Activated naive CD4-positive, alpha-beta T cell treated with anti-CD3 and anti-CD28 coated beads, Interleukin-2, amount 50 U/mL, for 72 hours (primary cell): ENCODE data around the gene TTC13. TPM values are rescaled to one million over a fixed set of nuclear protein-coding genes. Genes with fewer than 3 reads are reported as not detected.

Experiments used
- ATAC-seq, 2 donors: fragments of 150-1000 bp; cut with Tn5 transposase; 2 replicates each; pipeline ENCODE4 v1.10.0; 2021; ENCODE audit warnings: mild to moderate bottlenecking in 2 of 2, moderate library complexity in 2 of 2
- DNase-seq, 2 donors: peaks; one replicate each; pipeline ENCODE4 v3.0.0; 2021 to 2022; ENCODE audit warnings: low spot score in 2 of 2
- H3K27ac Mint-ChIP-seq, 2 donors: one replicate each; pipeline ENCODE4 v1.8.0; 2022; ENCODE audit warnings: mild to moderate bottlenecking in 2 of 2, mixed read lengths in 2 of 2
- H3K36me3 Mint-ChIP-seq, 2 donors: one replicate each; pipeline ENCODE4 v1.8.0; 2022; ENCODE audit warnings: mixed read lengths in 2 of 2
- H3K9me3 Mint-ChIP-seq, 2 donors: one replicate each; pipeline ENCODE4 v1.8.0; 2022; ENCODE audit warnings: mixed read lengths in 2 of 2
- total RNA-seq, 2 donors: library from RNA; stranded (reverse); gene quantifications; one replicate each; pipeline ENCODE4 v1.2.3, GENCODE V29; 2022

Gene TTC13
- total RNA-seq, 2 donors from 2014 or later = 12.6 to 18.7 TPM

- DNase-seq (no peak), ATAC-seq (no peak)
- peaks cover 0 to 11% of the 10 kb centered on the region in 2 donors for H3K36me3 Mint-ChIP-seq
- peak overlapping the region in 1 of 2 donors; percentile 30 for H3K27ac Mint-ChIP-seq
- H3K9me3 Mint-ChIP-seq = no peaks in the 10 kb centered on the region
These were observed 72.9 kb downstream of the TTC13 start for GRCh38 chr1:230905733-230906132.

- no peak overlapping the region for H3K27ac Mint-ChIP-seq
- peaks cover 0 to 5% of the 10 kb centered on the region in 2 donors for H3K36me3 Mint-ChIP-seq
- DNase-seq (no peak), ATAC-seq (no peak)
- no peaks in the 10 kb centered on the region for H3K9me3 Mint-ChIP-seq
These were observed 76.2 kb downstream of the TTC13 start for GRCh38 chr1:230902349-230902923.

- Mint-ChIP-seq H3K9me3 (no peaks in the 10 kb centered on the region), H3K36me3 (peaks cover 0 to 5% of the 10 kb centered on the region in 2 donors), H3K27ac (no peak overlapping the region)
- DNase-seq (no peak), ATAC-seq (no peak)
These were observed 77.0 kb downstream of the TTC13 start for GRCh38 chr1:230901671-230902070.

- ATAC-seq = no peak
- H3K36me3 Mint-ChIP-seq = peaks cover 0 to 5% of the 10 kb centered on the region in 2 donors
- no peak for DNase-seq
- no peaks in the 10 kb centered on the region for H3K9me3 Mint-ChIP-seq
- no peak overlapping the region for H3K27ac Mint-ChIP-seq
These were observed 77.7 kb downstream of the TTC13 start for GRCh38 chr1:230900984-230901383.

GRCh38 chr1:230899841-230900251 lies 78.8 kb downstream of the TTC13 start:
- no peak for ATAC-seq
- H3K36me3 Mint-ChIP-seq = no peaks in the 10 kb centered on the region
- DNase-seq = no peak
- no peaks in the 10 kb centered on the region for H3K9me3 Mint-ChIP-seq
- H3K27ac Mint-ChIP-seq = no peak overlapping the region

GRCh38 chr1:230898748-230899147 lies 79.9 kb downstream of the TTC13 start:
- H3K36me3 Mint-ChIP-seq = no peaks in the 10 kb centered on the region
- H3K27ac Mint-ChIP-seq = peak overlapping the region in 1 of 2 donors; percentile 56
- no peak for DNase-seq
- no peak for ATAC-seq
- no peaks in the 10 kb centered on the region for H3K9me3 Mint-ChIP-seq

- Mint-ChIP-seq H3K9me3 (no peaks in the 10 kb centered on the region), H3K36me3 (no peaks in the 10 kb centered on the region), H3K27ac (no peak overlapping the region)
- no peak for ATAC-seq
- no peak for DNase-seq
These were observed 80.5 kb downstream of the TTC13 start for GRCh38 chr1:230898144-230898543.

GRCh38 chr1:230896779-230897178 lies 81.9 kb downstream of the TTC13 start:
- DNase-seq (no peak), ATAC-seq (no peak)
- H3K9me3 Mint-ChIP-seq = no peaks in the 10 kb centered on the region
- H3K27ac Mint-ChIP-seq = peak overlapping the region in 1 of 2 donors; percentile 44
- H3K36me3 Mint-ChIP-seq = no peaks in the 10 kb centered on the region

GRCh38 chr1:230895452-230895851 lies 83.2 kb downstream of the TTC13 start:
- Mint-ChIP-seq H3K27ac (no peak overlapping the region), H3K36me3 (no peaks in the 10 kb centered on the region), H3K9me3 (no peaks in the 10 kb centered on the region)
- DNase-seq = no peak
- no peak for ATAC-seq

GRCh38 chr1:230894664-230895063 lies 84.0 kb downstream of the TTC13 start:
- no peak for DNase-seq
- Mint-ChIP-seq H3K9me3 (no peaks in the 10 kb centered on the region), H3K36me3 (no peaks in the 10 kb centered on the region), H3K27ac (no peak overlapping the region)
- no peak for ATAC-seq

GRCh38 chr1:230894032-230894431 lies 84.6 kb downstream of the TTC13 start:
- DNase-seq (no peak), ATAC-seq (no peak)
- H3K9me3 Mint-ChIP-seq = no peaks in the 10 kb centered on the region
- no peak overlapping the region for H3K27ac Mint-ChIP-seq
- H3K36me3 Mint-ChIP-seq = no peaks in the 10 kb centered on the region

- no peaks in the 10 kb centered on the region for H3K36me3 Mint-ChIP-seq
- DNase-seq = no peak
- no peak overlapping the region for H3K27ac Mint-ChIP-seq
- H3K9me3 Mint-ChIP-seq = no peaks in the 10 kb centered on the region
- ATAC-seq = no peak
These were observed 86.6 kb downstream of the TTC13 start for GRCh38 chr1:230892018-230892491.

- Mint-ChIP-seq H3K9me3 (no peaks in the 10 kb centered on the region), H3K27ac (no peak overlapping the region), H3K36me3 (no peaks in the 10 kb centered on the region)
- ATAC-seq (no peak), DNase-seq (no peak)
These were observed 87.2 kb downstream of the TTC13 start for GRCh38 chr1:230891413-230891812.

GRCh38 chr1:230884646-230885045 lies 94.0 kb downstream of the TTC13 start:
- Mint-ChIP-seq H3K36me3 (peaks cover 0 to 4% of the 10 kb centered on the region in 2 donors), H3K27ac (no peak overlapping the region), H3K9me3 (no peaks in the 10 kb centered on the region)
- ATAC-seq = no peak
- DNase-seq = no peak

- peaks cover 0 to 4% of the 10 kb centered on the region in 2 donors for H3K36me3 Mint-ChIP-seq
- no peak overlapping the region for H3K27ac Mint-ChIP-seq
- ATAC-seq (no peak), DNase-seq (no peak)
- no peaks in the 10 kb centered on the region for H3K9me3 Mint-ChIP-seq
These were observed 94.7 kb downstream of the TTC13 start for GRCh38 chr1:230883967-230884366.

- DNase-seq (no peak), ATAC-seq (no peak)
- H3K27ac Mint-ChIP-seq = no peak overlapping the region
- no peaks in the 10 kb centered on the region for H3K9me3 Mint-ChIP-seq
- peaks cover 0 to 4% of the 10 kb centered on the region in 2 donors for H3K36me3 Mint-ChIP-seq
These were observed 98.9 kb downstream of the TTC13 start for GRCh38 chr1:230879778-230880177.

- H3K9me3 Mint-ChIP-seq = no peaks in the 10 kb centered on the region
- no peak overlapping the region for H3K27ac Mint-ChIP-seq
- DNase-seq = no peak
- ATAC-seq = no peak
- peaks cover 0 to 4% of the 10 kb centered on the region in 2 donors for H3K36me3 Mint-ChIP-seq
These were observed 100.1 kb downstream of the TTC13 start for GRCh38 chr1:230878591-230878990.

- no peak overlapping the region for H3K27ac Mint-ChIP-seq
- peaks cover 0 to 4% of the 10 kb centered on the region in 2 donors for H3K36me3 Mint-ChIP-seq
- no peak for ATAC-seq
These were observed 100.6 kb downstream of the TTC13 start for GRCh38 chr1:230877924-230878590.

More at GRCh38 chr1:230877924-230878590, 100.6 kb downstream of the TTC13 start:
- H3K9me3 Mint-ChIP-seq = no peaks in the 10 kb centered on the region
- DNase-seq = no peak
